A204.1 (cell line): ENCODE data around the gene ITGA6.

Experiments
- FAIRE-seq: peaks from 2 replicates; lab custom pipeline; 2012; peaks lifted over from hg19 to GRCh38; lab: Jason Lieb, UNC

Gene ITGA6

GRCh38 chr2:172416447-172417058, 10.8 kb upstream of the ITGA6 start:
- no peak for FAIRE-seq

- no peak for FAIRE-seq
Observed at GRCh38 chr2:172420216-172420615, 7.2 kb upstream of the ITGA6 start.

- FAIRE-seq = no peak
Observed at GRCh38 chr2:172423160-172423559, 4.2 kb upstream of the ITGA6 start.

- FAIRE-seq = no peak
Observed at GRCh38 chr2:172425336-172425735, 2.0 kb upstream of the ITGA6 start.

GRCh38 chr2:172426635-172427255, 641 bp upstream of the ITGA6 start:
- no peak for FAIRE-seq

- FAIRE-seq = no peak
Observed at GRCh38 chr2:172427990-172428831, 825 bp downstream of the ITGA6 start.

- FAIRE-seq = no peak
Observed at GRCh38 chr2:172428832-172429210, 1.4 kb downstream of the ITGA6 start.

- no peak for FAIRE-seq
Observed at GRCh38 chr2:172429301-172429968, 2.0 kb downstream of the ITGA6 start.

GRCh38 chr2:172430027-172430426, 2.6 kb downstream of the ITGA6 start:
- no peak for FAIRE-seq

- no peak for FAIRE-seq
Observed at GRCh38 chr2:172430678-172431077, 3.3 kb downstream of the ITGA6 start.

- FAIRE-seq = no peak
Observed at GRCh38 chr2:172431463-172431862, 4.1 kb downstream of the ITGA6 start.

GRCh38 chr2:172431993-172432392, 4.6 kb downstream of the ITGA6 start:
- FAIRE-seq = no peak

GRCh38 chr2:172433144-172433543, 5.8 kb downstream of the ITGA6 start:
- no peak for FAIRE-seq

- FAIRE-seq = no peak
Observed at GRCh38 chr2:172434821-172435605, 7.6 kb downstream of the ITGA6 start.

GRCh38 chr2:172435606-172435911, 8.2 kb downstream of the ITGA6 start:
- FAIRE-seq = no peak

- no peak for FAIRE-seq
Observed at GRCh38 chr2:172436889-172437288, 9.5 kb downstream of the ITGA6 start.

GRCh38 chr2:172437419-172438341, 10.3 kb downstream of the ITGA6 start:
- FAIRE-seq = no peak

- no peak for FAIRE-seq
Observed at GRCh38 chr2:172438741-172439508, 11.5 kb downstream of the ITGA6 start.

GRCh38 chr2:172439509-172439860, 12.1 kb downstream of the ITGA6 start:
- FAIRE-seq = no peak

- FAIRE-seq = no peak
Observed at GRCh38 chr2:172439911-172440310, 12.5 kb downstream of the ITGA6 start.
